AG04449 (cell line): ENCODE results near the gene MTURN.
"Not testable (repeated sequence)": the region's sequence is repeated elsewhere in the genome, so short reads cannot be mapped to it uniquely, and the experiment has no call there.

Experiments
- CTCF ChIA-PET: fragments of 350-600 bp; formaldehyde crosslinking; extraction: SDS; loops from one replicate; lab custom pipeline; 2021; ENCODE audit warnings: antibody characterized with exemption; lab: Yijun Ruan, JAX
- POLR2A ChIA-PET: fragments of 400-600, 350-600 bp; formaldehyde crosslinking; extraction: SDS; loops from one replicate; lab custom pipeline; 2020; ENCODE audit warnings: antibody characterized with exemption, inconsistent platforms; lab: Yijun Ruan, JAX
- DNase-seq: peaks from one replicate; pipeline ENCODE4 v3.0.0-alpha.2; 2010; ENCODE audit warnings: low read depth, low spot score
- H3K4me3 ChIP-seq: 2 replicates; pipeline ENCODE4 v1.5.1; 2011; ENCODE audit warnings: low read depth, mild to moderate bottlenecking, control low read depth, low read length
- CTCF ChIP-seq: IDR thresholded peaks from one replicate; pipeline ENCODE4 v1.5.1; 2011; ENCODE audit warnings: mild to moderate bottlenecking, moderate library complexity, low read length, control low read depth, inconsistent platforms; ENCODE audit not compliant: insufficient read depth; ENCODE audit errors: missing control alignments

The MTURN gene

GRCh38 chr7:30091987-30092386, 42.8 kb upstream of the MTURN start:
- ChIA-PET CTCF (interaction anchor here (1.2 to 9.3 kb wide), 2 partner anchors 18 to 30 kb away, joined by 3 to 84 read pairs; no protein-coding TSS in a partner anchor), POLR2A (no interaction called here)
- H3K4me3 ChIP-seq: no peak overlapping the region
- no peak for TF ChIP-seq CTCF
- no peak for DNase-seq

- no peak for DNase-seq
- no peak overlapping the region for H3K4me3 ChIP-seq
- ChIA-PET POLR2A (no interaction called here), CTCF (interaction anchor here (9.3 kb wide), 1 partner anchor 19 kb away, joined by 84 read pairs; no protein-coding TSS in a partner anchor)
- no peak for TF ChIP-seq CTCF
Observed at GRCh38 chr7:30093420-30093952, 41.3 kb upstream of the MTURN start.

- CTCF ChIA-PET, DNase-seq, H3K4me3 ChIP-seq, POLR2A ChIA-PET: not testable (repeated sequence)
Observed at GRCh38 chr7:30098599-30098998, 36.2 kb upstream of the MTURN start.

GRCh38 chr7:30102281-30102680, 32.5 kb upstream of the MTURN start:
- POLR2A ChIA-PET: no interaction called here
- H3K4me3 ChIP-seq: no peak overlapping the region
- no peak for TF ChIP-seq CTCF
- CTCF ChIA-PET: no interaction called here
- DNase-seq: no peak

GRCh38 chr7:30104157-30104556, 30.6 kb upstream of the MTURN start:
- ChIA-PET POLR2A (no interaction called here), CTCF (no interaction called here)
- DNase-seq: no peak
- no peak for TF ChIP-seq CTCF
- no peak overlapping the region for H3K4me3 ChIP-seq

GRCh38 chr7:30112103-30112713, 22.6 kb upstream of the MTURN start:
- CTCF ChIA-PET: no interaction called here
- no peak for DNase-seq

More at GRCh38 chr7:30112103-30112713, 22.6 kb upstream of the MTURN start:
- no peak for TF ChIP-seq CTCF
- POLR2A ChIA-PET: no interaction called here
- no peak overlapping the region for H3K4me3 ChIP-seq
